Upper lobe of left lung (tissue), 6 donors: ENCODE results near the gene MXRA8. TPM values are rescaled to one million over a fixed set of nuclear protein-coding genes. Genes with fewer than 3 reads are reported as not detected.

ENCODE experiments used
- ATAC-seq, 2 donors: fragments of 200-7000 bp; cut with Tn5 transposase; one replicate each; pipeline ENCODE4 v1.9.1; 2022; ENCODE audit warnings: mild to moderate bottlenecking in 2 of 2, moderate library complexity in 2 of 2; ENCODE audit not compliant: low FRiP score in 2 of 2
- DNase-seq, 2 donors: peaks; one replicate each; pipeline ENCODE4 v3.0.0-alpha.2; 2019 to 2020
- H3K27ac ChIP-seq, 4 donors: fragments of 200-600 bp; sonication (generic); one replicate each; pipeline ENCODE4 v1.5.1; 2016 to 2019
- H3K27me3 ChIP-seq, 4 donors: fragments of 200-600 bp; sonication (generic); one replicate each; pipeline ENCODE4 v1.5.1; 2017 to 2019
- H3K36me3 ChIP-seq, 4 donors: fragments of 200-600 bp; sonication (generic); one replicate each; pipeline ENCODE4 v1.5.1; 2016 to 2019
- H3K4me1 ChIP-seq, 4 donors: fragments of 200-600 bp; sonication (generic); one replicate each; pipeline ENCODE4 v1.5.1; 2018 to 2019
- H3K4me3 ChIP-seq, 4 donors: fragments of 200-600 bp; sonication (generic); one replicate each; pipeline ENCODE4 v1.5.1; 2017 to 2019; ENCODE audit warnings: mild to moderate bottlenecking in 2 of 4, moderate library complexity in 1 of 4
- H3K9me3 ChIP-seq, 4 donors: fragments of 200-600 bp; sonication (generic); one replicate each; pipeline ENCODE4 v1.5.1; 2018 to 2019
- CTCF ChIP-seq, 6 experiments: fragments of 450-650 bp in 4 of 6; fragments of 200-600 bp in 2 of 6; sonication (generic) in 2 of 6; IDR thresholded peaks; one replicate each; pipeline ENCODE4 v1.5.1; 2016 to 2019; ENCODE audit warnings: antibody characterized with exemption in 6 of 6
- EP300 ChIP-seq, 4 donors: sonication (generic); formaldehyde crosslinking; IDR thresholded peaks; one replicate each; pipeline ENCODE4 v1.5.1; 2017; ENCODE audit warnings: antibody characterized with exemption in 4 of 4, control low read depth in 2 of 4
- POLR2A ChIP-seq, 4 donors: fragments of 450-650 bp; IDR thresholded peaks; one replicate each; pipeline ENCODE4 v1.5.1; 2016 to 2017; ENCODE audit warnings: antibody characterized with exemption in 4 of 4, mild to moderate bottlenecking in 2 of 4
- POLR2AphosphoS5 ChIP-seq, 2 donors: sonication (generic); formaldehyde crosslinking; IDR thresholded peaks; one replicate each; pipeline ENCODE4 v1.5.1; 2017; ENCODE audit warnings: antibody characterized with exemption in 2 of 2
- WGBS, 2 donors: methylation state at CpG; one replicate each; pipeline ENCODE4 v1.1.5; 2017 to 2018; 5-methylcytosine and 5-hydroxymethylcytosine counted together
- total RNA-seq, 6 donors: library from RNA; depleted of rRNA in 4 of 6; stranded (reverse); fragments of >200 nt in 4 of 6; gene quantifications; one replicate each; pipeline versions ENCODE4 v1.1.0 to v1.2.1, GENCODE V29; 2016 to 2021
- donor health status: DM: no; HTN: no; CAD: no; lungs with moderate emphysema.
- donor health status: DM: no; HTN: yes; CAD: no; lungs with severe emphysema.

The MXRA8 gene
- total RNA-seq, 6 donors from 2014 or later, result 23.9 to 137 (median 63.4) TPM

- 53 to 58% methylated on average over 6 to 8 of the region's 8 CpGs for WGBS, 2 donors
- Histone ChIP-seq H3K9me3 (no peaks in the 10 kb centered on the region), H3K36me3 (peaks cover 3 to 33% (median 19%) of the 10 kb centered on the region in 4 donors), H3K27me3 (no peaks in the 10 kb centered on the region), H3K27ac (peak overlapping the region in 3 of 4 donors; percentile 88 to 92 (median 90)), H3K4me3 (peak overlapping the region in 3 of 4 donors; percentile 97 to 100 (median 100)), H3K4me1 (peaks cover 29 to 61% (median 41%) of the 10 kb centered on the region in 4 donors)
- DNase-seq (no peak), ATAC-seq (no peak)
- TF ChIP-seq POLR2AphosphoS5 (IDR thresholded peaks at IDR 0.05) (no peak), CTCF (IDR thresholded peaks at IDR 0.05) (no peak), EP300 (IDR thresholded peaks at IDR 0.05) (no peak), POLR2A (IDR thresholded peaks at IDR 0.05) (no peak)
Observed at GRCh38 chr1:1326075-1326605, 32.2 kb downstream of the MXRA8 start.

- TF ChIP-seq POLR2AphosphoS5 (IDR thresholded peaks at IDR 0.05) (no peak), CTCF (IDR thresholded peaks at IDR 0.05) (peak in 1 of 6 experiments; percentile 4)
- ATAC-seq, result no peak
- H3K4me3 ChIP-seq, result peak overlapping the region; percentile 97 to 100 (median 99)
- H3K36me3 ChIP-seq, result peaks cover 3 to 36% (median 20%) of the 10 kb centered on the region in 4 donors
- peak overlapping the region; percentile 85 to 92 (median 89) for H3K27ac ChIP-seq
- peak in 1 of 2 donors; percentile 66 for DNase-seq
- WGBS, 2 donors, result 23 to 35% methylated on average over 6 to 16 of the region's 16 CpGs
- H3K4me1 ChIP-seq, result peaks cover 29 to 61% (median 36%) of the 10 kb centered on the region in 4 donors
- no peaks in the 10 kb centered on the region for H3K27me3 ChIP-seq
- H3K9me3 ChIP-seq, result no peaks in the 10 kb centered on the region
Observed at GRCh38 chr1:1325288-1326074, 32.9 kb downstream of the MXRA8 start.

GRCh38 chr1:1324524-1325287 is 33.6 kb downstream of the MXRA8 start, which contains the start of the genes CPTP and INTS11:
CPTP (plus strand) TSS chr1:1324802; CDS start chr1:1326911, 2,109 bp downstream.
INTS11 (minus strand) TSS chr1:1324660; CDS start chr1:1324608, 52 bp downstream.
- 1% methylated on average over 26 of the region's 84 CpGs; no CpG with 5 or more reads in 1 of the 2 donors for WGBS, 2 donors
- peaks cover 3 to 44% (median 27%) of the 10 kb centered on the region in 4 donors for H3K36me3 ChIP-seq
- H3K4me1 ChIP-seq, result peaks cover 29 to 60% (median 35%) of the 10 kb centered on the region in 4 donors
- DNase-seq, result peak; percentile 87 to 98
- peak; percentile 87 to 94 for ATAC-seq
- no peaks in the 10 kb centered on the region for H3K27me3 ChIP-seq
- peak within 1 kb of the TSS; percentile 85 to 92 (median 89) for H3K27ac ChIP-seq
- TF ChIP-seq POLR2A (IDR thresholded peaks at IDR 0.05) (peak in 3 of 4 donors; percentile 13 to 81 (median 34)), CTCF (IDR thresholded peaks at IDR 0.05) (peak in 2 of 6 experiments; percentile 13 to 33), POLR2AphosphoS5 (IDR thresholded peaks at IDR 0.05) (peak; percentile 66 to 83), EP300 (IDR thresholded peaks at IDR 0.05) (no peak)
- no peaks in the 10 kb centered on the region for H3K9me3 ChIP-seq
- H3K4me3 ChIP-seq, result peak within 1 kb of the TSS; percentile 97 to 100 (median 99)

- 1% methylated on average over 38 of the region's 41 CpGs; no CpG with 5 or more reads in 1 of the 2 donors for WGBS, 2 donors
Observed at GRCh38 chr1:1324084-1324523, 34.3 kb downstream of the MXRA8 start.

More at GRCh38 chr1:1324084-1324523, 34.3 kb downstream of the MXRA8 start:
- peak overlapping the region; percentile 85 to 92 (median 89) for H3K27ac ChIP-seq
- TF ChIP-seq POLR2A (IDR thresholded peaks at IDR 0.05) (no peak), EP300 (IDR thresholded peaks at IDR 0.05) (no peak), POLR2AphosphoS5 (IDR thresholded peaks at IDR 0.05) (no peak), CTCF (IDR thresholded peaks at IDR 0.05) (no peak)
- no peak for DNase-seq
- peak overlapping the region; percentile 78 to 100 (median 98) for H3K4me3 ChIP-seq
- H3K4me1 ChIP-seq, result peaks cover 29 to 60% (median 35%) of the 10 kb centered on the region in 4 donors
- no peak for ATAC-seq
- H3K9me3 ChIP-seq, result no peaks in the 10 kb centered on the region
- no peaks in the 10 kb centered on the region for H3K27me3 ChIP-seq
- H3K36me3 ChIP-seq, result peaks cover 3 to 50% (median 31%) of the 10 kb centered on the region in 4 donors
